Neutrophil (primary cell): ENCODE results near the gene CLDN20.

Experiments used
- H3K27ac ChIP-seq: fragments of 200-600 bp; sonication (generic); 2 replicates; pipeline ENCODE4 v1.5.1; 2016; ENCODE audit warnings: mild to moderate bottlenecking, moderate library complexity
- H3K27me3 ChIP-seq: fragments of 200-600 bp; sonication (generic); 2 replicates; pipeline ENCODE4 v1.6.0; 2016; ENCODE audit warnings: mild to moderate bottlenecking
- H3K36me3 ChIP-seq: fragments of 200-600 bp; sonication (generic); 2 replicates; pipeline ENCODE4 v1.5.1; 2017
- H3K4me1 ChIP-seq, 2 experiments: fragments of 200-600 bp in 1 of 2; sonication (generic) in 1 of 2; 1 replicate in 1 of 2; 2 replicates in 1 of 2; pipeline versions ENCODE4 v1.5.1 to v1.6.1; 2013 to 2016; ENCODE audit warnings: low read depth in 1 of 2, low read length in 1 of 2, mild to moderate bottlenecking in 1 of 2, moderate library complexity in 1 of 2; ENCODE audit not compliant: control insufficient read depth in 1 of 2, insufficient read depth in 1 of 2
- H3K4me3 ChIP-seq, 2 experiments: fragments of 200-600 bp in 1 of 2; sonication (generic) in 1 of 2; 1 replicate in 1 of 2; 2 replicates in 1 of 2; pipeline ENCODE4 v1.5.1; 2013 to 2016; ENCODE audit warnings: low read depth in 1 of 2, low read length in 1 of 2, mild to moderate bottlenecking in 1 of 2, moderate library complexity in 1 of 2
- H3K9me3 ChIP-seq: fragments of 200-600 bp; sonication (generic); 2 replicates; pipeline ENCODE4 v1.5.1; 2016
- TF ChIP-seq, protein P1 (sequence below): fragments of 200-600 bp; sonication (generic); IDR thresholded peaks from 2 replicates; pipeline ENCODE4 v1.5.1; 2016; ENCODE audit warnings: antibody characterized with exemption

CLDN20 gene

GRCh38 chr6:155245831-155246230, 18.0 kb upstream of the CLDN20 start:
- TF ChIP-seq, protein P1, sequence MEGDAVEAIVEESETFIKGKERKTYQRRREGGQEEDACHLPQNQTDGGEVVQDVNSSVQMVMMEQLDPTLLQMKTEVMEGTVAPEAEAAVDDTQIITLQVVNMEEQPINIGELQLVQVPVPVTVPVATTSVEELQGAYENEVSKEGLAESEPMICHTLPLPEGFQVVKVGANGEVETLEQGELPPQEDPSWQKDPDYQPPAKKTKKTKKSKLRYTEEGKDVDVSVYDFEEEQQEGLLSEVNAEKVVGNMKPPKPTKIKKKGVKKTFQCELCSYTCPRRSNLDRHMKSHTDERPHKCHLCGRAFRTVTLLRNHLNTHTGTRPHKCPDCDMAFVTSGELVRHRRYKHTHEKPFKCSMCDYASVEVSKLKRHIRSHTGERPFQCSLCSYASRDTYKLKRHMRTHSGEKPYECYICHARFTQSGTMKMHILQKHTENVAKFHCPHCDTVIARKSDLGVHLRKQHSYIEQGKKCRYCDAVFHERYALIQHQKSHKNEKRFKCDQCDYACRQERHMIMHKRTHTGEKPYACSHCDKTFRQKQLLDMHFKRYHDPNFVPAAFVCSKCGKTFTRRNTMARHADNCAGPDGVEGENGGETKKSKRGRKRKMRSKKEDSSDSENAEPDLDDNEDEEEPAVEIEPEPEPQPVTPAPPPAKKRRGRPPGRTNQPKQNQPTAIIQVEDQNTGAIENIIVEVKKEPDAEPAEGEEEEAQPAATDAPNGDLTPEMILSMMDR: no peak
- no peaks in the 10 kb centered on the region for H3K27me3 ChIP-seq
- H3K36me3 ChIP-seq: no peaks in the 10 kb centered on the region
- no peak overlapping the region for H3K27ac ChIP-seq
- H3K4me3 ChIP-seq: no peak overlapping the region
- H3K4me1 ChIP-seq: no peaks in the 10 kb centered on the region
- no peaks in the 10 kb centered on the region for H3K9me3 ChIP-seq

- H3K36me3 ChIP-seq: no peaks in the 10 kb centered on the region
- H3K4me3 ChIP-seq: no peak overlapping the region
- no peak overlapping the region for H3K27ac ChIP-seq
- H3K9me3 ChIP-seq: no peaks in the 10 kb centered on the region
- H3K27me3 ChIP-seq: no peaks in the 10 kb centered on the region
- TF ChIP-seq, protein P1: no peak
- H3K4me1 ChIP-seq: no peaks in the 10 kb centered on the region
These were observed 17.0 kb upstream of the CLDN20 start for GRCh38 chr6:155246825-155247224.

- Histone ChIP-seq H3K4me3 (no peak overlapping the region), H3K27ac (no peak overlapping the region), H3K9me3 (no peaks in the 10 kb centered on the region), H3K36me3 (no peaks in the 10 kb centered on the region), H3K4me1 (no peaks in the 10 kb centered on the region), H3K27me3 (no peaks in the 10 kb centered on the region)
- TF ChIP-seq, protein P1: no peak
These were observed 16.2 kb upstream of the CLDN20 start for GRCh38 chr6:155247618-155248007.

DNA sequence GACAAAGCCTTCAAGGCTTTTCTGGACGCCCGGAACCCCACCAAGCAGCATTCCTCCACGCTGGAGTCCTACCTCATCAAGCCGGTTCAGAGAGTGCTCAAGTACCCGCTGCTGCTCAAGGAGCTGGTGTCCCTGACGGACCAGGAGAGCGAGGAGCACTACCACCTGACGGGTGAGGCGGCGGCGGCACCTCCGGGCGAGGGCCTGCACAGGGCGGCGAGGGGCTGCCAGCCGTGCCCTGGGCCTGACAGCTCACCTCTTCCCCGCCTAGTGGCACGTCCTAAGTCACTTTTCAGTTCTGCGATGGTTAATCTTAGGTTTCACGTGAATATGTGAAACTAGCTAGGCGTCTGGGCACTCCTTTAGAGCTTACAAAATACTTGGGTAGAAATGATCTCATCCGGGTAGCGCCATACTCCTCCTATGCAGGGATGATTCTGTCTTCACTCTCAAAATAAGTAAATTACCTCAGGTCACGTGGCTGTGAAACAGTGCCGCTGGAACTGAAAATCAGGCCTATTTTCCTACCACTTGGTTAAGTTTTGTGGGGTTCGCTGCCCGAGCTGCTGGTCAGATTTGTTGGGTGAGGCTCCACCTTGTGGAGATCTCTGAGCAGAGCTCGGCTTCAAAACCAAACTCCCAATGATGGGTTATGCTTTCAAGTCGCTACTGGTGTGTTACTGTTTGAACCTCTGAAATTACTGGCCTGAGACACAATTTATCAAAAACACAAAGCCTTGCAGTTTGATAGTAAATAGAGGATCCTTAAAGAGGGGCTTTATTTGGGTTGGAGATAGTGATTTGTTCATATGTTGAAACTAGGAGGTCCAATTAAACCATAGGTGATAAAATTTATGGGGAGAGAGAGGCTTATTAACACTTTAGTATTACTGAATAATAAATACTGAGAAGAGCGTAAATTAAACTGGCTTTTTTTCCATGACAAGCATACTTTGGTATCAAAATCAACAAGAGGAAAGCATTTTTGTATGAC, 15.5 kb upstream of the CLDN20 start:
- Histone ChIP-seq H3K4me3 (no peak overlapping the region), H3K27me3 (no peaks in the 10 kb centered on the region), H3K27ac (no peak overlapping the region), H3K9me3 (no peaks in the 10 kb centered on the region), H3K4me1 (no peaks in the 10 kb centered on the region), H3K36me3 (peaks cover under 1% of the 10 kb centered on the region)
- TF ChIP-seq, protein P1: peak; percentile 44

- TF ChIP-seq, protein P1: no peak
- Histone ChIP-seq H3K4me1 (no peaks in the 10 kb centered on the region), H3K9me3 (no peaks in the 10 kb centered on the region), H3K36me3 (peaks cover 10% of the 10 kb centered on the region), H3K27ac (no peak overlapping the region), H3K27me3 (no peaks in the 10 kb centered on the region), H3K4me3 (no peak overlapping the region)
These were observed 13.0 kb upstream of the CLDN20 start for GRCh38 chr6:155250701-155251381.
